Activated T-cell treated with anti-CD3 and anti-CD28 coated beads, Interleukin-2, amount 50 U/mL, for 1 hour (primary cell): ENCODE measurements around the gene RAB5IF.
"Not testable (repeated sequence)": the region's sequence is repeated elsewhere in the genome, so short reads cannot be mapped to it uniquely, and the experiment has no call there.

Experiments
- DNase-seq: peaks from one replicate; pipeline ENCODE4 v3.0.0-alpha.2; 2020

Gene RAB5IF

GRCh38 chr20:36587388-36588070 is 18.1 kb upstream of the RAB5IF start:
- no peak for DNase-seq

GRCh38 chr20:36591281-36591680 is 14.3 kb upstream of the RAB5IF start:
- DNase-seq = no peak

GRCh38 chr20:36591854-36592641 is 13.5 kb upstream of the RAB5IF start:
- peak; percentile 60 for DNase-seq

- DNase-seq = no peak
These were observed 12.1 kb upstream of the RAB5IF start for GRCh38 chr20:36593347-36593929.

- no peak for DNase-seq
These were observed 5.7 kb upstream of the RAB5IF start for GRCh38 chr20:36599912-36600345.

GRCh38 chr20:36601540-36601939 is 4.0 kb upstream of the RAB5IF start:
- DNase-seq = no peak

GRCh38 chr20:36604952-36605398 is 604 bp upstream of the RAB5IF start:
- no peak for DNase-seq

- DNase-seq = no peak
These were observed 833 bp downstream of the RAB5IF start for GRCh38 chr20:36606158-36607066.

- no peak for DNase-seq
These were observed 2.2 kb downstream of the RAB5IF start for GRCh38 chr20:36607586-36608387.

- DNase-seq = not testable (repeated sequence)
These were observed 2.8 kb downstream of the RAB5IF start for GRCh38 chr20:36608388-36608728.

GRCh38 chr20:36611625-36612024 is 6.0 kb downstream of the RAB5IF start:
- no peak for DNase-seq

- no peak for DNase-seq
These were observed 8.4 kb downstream of the RAB5IF start for GRCh38 chr20:36613974-36614373.

GRCh38 chr20:36614781-36615557 is 9.4 kb downstream of the RAB5IF start:
- DNase-seq = no peak

GRCh38 chr20:36620917-36621316 is 15.3 kb downstream of the RAB5IF start:
- DNase-seq = no peak

GRCh38 chr20:36623444-36623843 is 17.9 kb downstream of the RAB5IF start:
- no peak for DNase-seq

GRCh38 chr20:36624068-36624943 is 18.7 kb downstream of the RAB5IF start:
- no peak for DNase-seq

GRCh38 chr20:36624944-36625324 is 19.4 kb downstream of the RAB5IF start:
- DNase-seq = no peak

- no peak for DNase-seq
These were observed 22.5 kb downstream of the RAB5IF start for GRCh38 chr20:36628076-36628475.

- peak; percentile 50 for DNase-seq
These were observed 24.4 kb downstream of the RAB5IF start for GRCh38 chr20:36629719-36630681.
